PFSK-1 (cell line): Measurements from ENCODE around the gene FRAT1.

Experiments used
- POLR2AphosphoS5 ChIP-seq: IDR thresholded peaks from 2 replicates; pipeline ENCODE4 v1.6.1; 2012; ENCODE audit warnings: low read depth, mild to moderate bottlenecking, control low read depth, low read length, moderate library complexity
- REST ChIP-seq, 2 experiments: IDR thresholded peaks; 2 replicates each; pipeline versions ENCODE4 v1.6.1 to v1.8.0; 2011 to 2012; ENCODE audit warnings: low read depth in 2 of 2, low read length in 2 of 2, control low read depth in 1 of 2, inconsistent platforms in 1 of 2, mild to moderate bottlenecking in 1 of 2, moderate library complexity in 1 of 2; ENCODE audit not compliant: insufficient read depth in 1 of 2

DNA sequence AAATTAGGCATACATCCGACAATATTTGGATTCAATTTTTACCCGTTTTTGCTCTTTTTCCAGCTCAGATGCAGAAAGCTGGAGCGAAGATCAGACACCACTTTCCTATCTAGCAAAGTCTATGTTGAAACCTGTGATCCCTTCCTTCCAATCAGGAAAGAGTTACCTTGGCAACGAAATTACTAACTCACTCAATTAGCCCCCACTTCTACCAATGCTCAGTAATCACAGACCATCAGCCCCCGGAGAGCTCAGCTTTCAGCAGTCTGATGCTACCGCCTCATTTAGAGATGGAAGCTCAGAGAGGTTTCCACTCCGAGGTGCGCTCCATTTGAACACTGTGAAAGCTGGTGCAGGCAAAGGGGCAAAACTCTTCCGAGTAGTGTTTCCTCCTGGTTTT, 6.7 kb downstream of the FRAT1 start:
- no peak for TF ChIP-seq POLR2AphosphoS5
- no peak for TF ChIP-seq REST (IDR thresholded peaks at IDR 0.05; ENCODE audit: insufficient read depth in 1 of 2, low read depth in 2 of 2, low read length in 2 of 2)
